Muscle layer of duodenum (tissue), 2 donors: ENCODE results near the gene IPO4.

Experiments
- H3K27ac ChIP-seq: one replicate; pipeline ENCODE4 v1.7.0; 2013; ENCODE audit warnings: mild to moderate bottlenecking, low read length
- H3K27me3 ChIP-seq: one replicate; pipeline ENCODE4 v1.7.0; 2013; ENCODE audit warnings: low read depth, mild to moderate bottlenecking, control low read depth, low read length
- H3K36me3 ChIP-seq, 2 donors: one replicate each; pipeline ENCODE4 v1.7.0; 2013; ENCODE audit warnings: low read length in 2 of 2, control low read depth in 1 of 2, mild to moderate bottlenecking in 1 of 2; ENCODE audit not compliant: insufficient read depth in 2 of 2, control insufficient read depth in 1 of 2
- H3K4me1 ChIP-seq, 2 donors: one replicate each; pipeline ENCODE4 v1.7.0; 2013; ENCODE audit warnings: low read length in 2 of 2, mild to moderate bottlenecking in 2 of 2, control low read depth in 1 of 2, moderate library complexity in 1 of 2; ENCODE audit not compliant: insufficient read depth in 2 of 2, control insufficient read depth in 1 of 2
- H3K4me3 ChIP-seq, 2 donors: one replicate each; pipeline ENCODE4 v1.7.0; 2013; ENCODE audit warnings: low read length in 2 of 2, low read depth in 1 of 2, mild to moderate bottlenecking in 1 of 2
- H3K9me3 ChIP-seq, 2 donors: one replicate each; pipeline ENCODE4 v1.7.0; 2013; ENCODE audit warnings: low read length in 2 of 2, control low read depth in 1 of 2, mild to moderate bottlenecking in 1 of 2; ENCODE audit not compliant: control insufficient read depth in 1 of 2
- donor health status: healthy.

IPO4 gene

GRCh38 chr14:24188251-24189058, at the start of gene IPO4:
IPO4 (minus strand) TSS chr14:24188816; CDS start chr14:24188787, 29 bp downstream.
- H3K9me3 ChIP-seq = no peaks in the 10 kb centered on the region
- no peaks in the 10 kb centered on the region for H3K27me3 ChIP-seq
- H3K27ac ChIP-seq = peak within 1 kb of the TSS; percentile 11
- H3K36me3 ChIP-seq = peaks cover 31 to 55% of the 10 kb centered on the region in 2 donors
- peaks cover 4 to 19% of the 10 kb centered on the region in 2 donors for H3K4me1 ChIP-seq
- H3K4me3 ChIP-seq = peak within 1 kb of the TSS; percentile 70 to 79

GRCh38 chr14:24238123-24238522, 49.5 kb upstream of the IPO4 start:
- Histone ChIP-seq H3K9me3 (no peaks in the 10 kb centered on the region), H3K27ac (no peak overlapping the region), H3K4me1 (peaks cover 19 to 45% of the 10 kb centered on the region in 2 donors), H3K36me3 (peaks cover 56 to 63% of the 10 kb centered on the region in 2 donors), H3K27me3 (no peaks in the 10 kb centered on the region), H3K4me3 (no peak overlapping the region)

- Histone ChIP-seq H3K4me1 (peaks cover 19 to 46% of the 10 kb centered on the region in 2 donors), H3K27me3 (no peaks in the 10 kb centered on the region)
Observed at GRCh38 chr14:24237463-24237955, 48.9 kb upstream of the IPO4 start.

GRCh38 chr14:24236689-24237462, 48.3 kb upstream of the IPO4 start:
- no peak overlapping the region for H3K4me3 ChIP-seq
- peaks cover 19 to 46% of the 10 kb centered on the region in 2 donors for H3K4me1 ChIP-seq
- H3K27me3 ChIP-seq = no peaks in the 10 kb centered on the region
- no peak overlapping the region for H3K27ac ChIP-seq
- no peaks in the 10 kb centered on the region for H3K9me3 ChIP-seq
- peaks cover 55 to 56% of the 10 kb centered on the region in 2 donors for H3K36me3 ChIP-seq

More at GRCh38 chr14:24237463-24237955, 48.9 kb upstream of the IPO4 start:
- peaks cover 56 to 59% of the 10 kb centered on the region in 2 donors for H3K36me3 ChIP-seq
- no peak overlapping the region for H3K4me3 ChIP-seq
- H3K27ac ChIP-seq = no peak overlapping the region
- H3K9me3 ChIP-seq = no peaks in the 10 kb centered on the region

GRCh38 chr14:24235804-24236688, 47.4 kb upstream of the IPO4 start:
- Histone ChIP-seq H3K36me3 (peaks cover 54 to 56% of the 10 kb centered on the region in 2 donors), H3K4me3 (no peak overlapping the region), H3K27me3 (no peaks in the 10 kb centered on the region), H3K27ac (no peak overlapping the region), H3K9me3 (no peaks in the 10 kb centered on the region), H3K4me1 (peaks cover 19 to 46% of the 10 kb centered on the region in 2 donors)

GRCh38 chr14:24234095-24235005, 45.7 kb upstream of the IPO4 start:
- Histone ChIP-seq H3K27ac (no peak overlapping the region), H3K4me1 (peaks cover 4 to 33% of the 10 kb centered on the region in 2 donors), H3K4me3 (no peak overlapping the region), H3K36me3 (peaks cover 38 to 39% of the 10 kb centered on the region in 2 donors), H3K9me3 (no peaks in the 10 kb centered on the region), H3K27me3 (no peaks in the 10 kb centered on the region)

- H3K4me1 ChIP-seq = peaks cover 4 to 28% of the 10 kb centered on the region in 2 donors
- peak overlapping the region; percentile 95 for H3K27ac ChIP-seq
- H3K36me3 ChIP-seq = peaks cover 29 to 31% of the 10 kb centered on the region in 2 donors
- H3K9me3 ChIP-seq = no peaks in the 10 kb centered on the region
- H3K27me3 ChIP-seq = no peaks in the 10 kb centered on the region
- H3K4me3 ChIP-seq = peak overlapping the region; percentile 86 to 97
Observed at GRCh38 chr14:24233538-24233866, 44.9 kb upstream of the IPO4 start.

- Histone ChIP-seq H3K27ac (peak within 1 kb of the TSS; percentile 95), H3K4me3 (peak within 1 kb of the TSS; percentile 86 to 97), H3K36me3 (peaks cover 23 to 25% of the 10 kb centered on the region in 2 donors), H3K27me3 (no peaks in the 10 kb centered on the region), H3K4me1 (peaks cover 4 to 28% of the 10 kb centered on the region in 2 donors), H3K9me3 (no peaks in the 10 kb centered on the region)
Observed at GRCh38 chr14:24232645-24233537, 44.3 kb upstream of the IPO4 start, which contains the start of gene GMPR2. GMPR2 (plus strand) TSS chr14:24232929; CDS start chr14:24233254, 325 bp downstream.

- Histone ChIP-seq H3K4me1 (peaks cover 4 to 28% of the 10 kb centered on the region in 2 donors), H3K9me3 (no peaks in the 10 kb centered on the region), H3K27me3 (no peaks in the 10 kb centered on the region), H3K36me3 (peaks cover 16 to 18% of the 10 kb centered on the region in 2 donors), H3K27ac (peak within 1 kb of the TSS; percentile 95), H3K4me3 (peak within 1 kb of the TSS; percentile 86 to 97)
Observed at GRCh38 chr14:24232121-24232644, 43.6 kb upstream of the IPO4 start, which contains the start of gene NEDD8. NEDD8 (minus strand) TSS chr14:24232367; CDS start chr14:24232267, 100 bp downstream.
